ENCODE data around the gene MUC4.

- no peak for TF ChIP-seq CTCF (IDR thresholded peaks at IDR 0.05)
- no peak for TF ChIP-seq POLR2A (IDR thresholded peaks at IDR 0.05)
Observed at GRCh38 chr3:195697582-195698324, 114.0 kb downstream of the MUC4 start.

Measured in body of pancreas (tissue), 4 donors.